ENCODE measurements around the gene CEP104.

The CEP104 gene

DNA sequence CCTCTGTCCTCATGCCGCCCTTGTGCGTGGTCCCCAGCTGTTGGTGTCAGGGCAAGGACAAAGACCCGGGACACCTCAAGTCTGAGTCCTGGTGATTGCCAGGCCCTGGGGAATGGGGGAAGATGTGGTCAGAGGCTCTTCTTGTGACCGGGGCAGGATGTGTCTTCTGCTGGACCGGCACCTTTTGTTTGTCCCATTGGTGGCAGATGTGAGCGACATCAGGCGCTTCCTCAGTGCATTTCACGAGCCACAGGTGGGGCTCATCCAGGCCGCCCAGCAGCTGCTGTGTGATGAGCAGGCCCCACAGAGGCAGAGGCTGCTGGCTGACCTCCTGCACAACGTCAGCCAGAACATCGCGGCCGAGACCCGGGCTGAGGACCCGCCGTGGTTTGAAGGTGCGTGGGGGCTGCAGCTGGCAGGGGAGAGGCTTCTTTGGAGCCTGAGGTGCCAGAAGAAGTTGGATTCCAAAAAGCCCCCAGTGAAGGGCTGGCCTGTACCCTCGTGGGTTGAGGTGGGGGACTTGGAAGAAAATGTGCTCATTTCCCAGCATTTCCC lies 8.7 kb upstream of the CEP104 start:
- no peaks in the 10 kb centered on the region for H3K36me3 ChIP-seq (ENCODE audit: insufficient read depth, low read length)
- no peaks in the 10 kb centered on the region for H3K79me2 ChIP-seq (ENCODE audit: control insufficient read depth, insufficient read depth, low read length, unreplicated experiment)
- no peak overlapping the region for H3K27ac ChIP-seq (ENCODE audit: low read depth, low read length)
- H3K4me3 ChIP-seq (ENCODE audit: low read depth, low read length) = no peak overlapping the region
- no peaks in the 10 kb centered on the region for H3K4me1 ChIP-seq (ENCODE audit: control insufficient read depth, insufficient read depth, low read length, unreplicated experiment)
- no peak overlapping the region for H2AFZ ChIP-seq (ENCODE audit: low read length, unreplicated experiment)
- H3K27me3 ChIP-seq (ENCODE audit: insufficient read depth, low read length) = no peaks in the 10 kb centered on the region

DNA sequence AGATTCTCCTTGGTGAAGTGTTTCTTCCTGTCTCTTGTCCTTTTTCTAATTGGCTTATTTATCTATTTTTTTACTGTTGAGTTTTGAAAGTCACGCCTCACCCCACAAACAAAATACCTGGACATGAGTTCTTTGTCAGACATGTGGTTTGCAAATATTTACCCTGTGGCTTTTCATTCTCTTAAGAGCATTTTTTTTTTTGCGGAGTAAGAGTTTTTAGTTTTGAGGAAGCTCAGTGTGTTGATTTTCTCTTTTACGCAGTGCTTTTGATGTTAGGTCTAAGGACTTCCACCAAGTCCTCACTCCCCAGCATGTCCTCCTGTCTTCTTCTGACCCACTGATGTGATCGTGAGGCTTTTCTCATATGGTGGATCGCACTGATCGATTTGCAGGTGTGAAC lies 7.9 kb upstream of the CEP104 start:
- no peak overlapping the region for H2AFZ ChIP-seq (ENCODE audit: low read length, unreplicated experiment)
- H3K27ac ChIP-seq (ENCODE audit: low read depth, low read length) = no peak overlapping the region
- no peak overlapping the region for H3K4me3 ChIP-seq (ENCODE audit: low read depth, low read length)
- H3K36me3 ChIP-seq (ENCODE audit: insufficient read depth, low read length) = no peaks in the 10 kb centered on the region
- no peaks in the 10 kb centered on the region for H3K79me2 ChIP-seq (ENCODE audit: control insufficient read depth, insufficient read depth, low read length, unreplicated experiment)
- H3K27me3 ChIP-seq (ENCODE audit: insufficient read depth, low read length) = no peaks in the 10 kb centered on the region
- no peaks in the 10 kb centered on the region for H3K4me1 ChIP-seq (ENCODE audit: control insufficient read depth, insufficient read depth, low read length, unreplicated experiment)

DNA sequence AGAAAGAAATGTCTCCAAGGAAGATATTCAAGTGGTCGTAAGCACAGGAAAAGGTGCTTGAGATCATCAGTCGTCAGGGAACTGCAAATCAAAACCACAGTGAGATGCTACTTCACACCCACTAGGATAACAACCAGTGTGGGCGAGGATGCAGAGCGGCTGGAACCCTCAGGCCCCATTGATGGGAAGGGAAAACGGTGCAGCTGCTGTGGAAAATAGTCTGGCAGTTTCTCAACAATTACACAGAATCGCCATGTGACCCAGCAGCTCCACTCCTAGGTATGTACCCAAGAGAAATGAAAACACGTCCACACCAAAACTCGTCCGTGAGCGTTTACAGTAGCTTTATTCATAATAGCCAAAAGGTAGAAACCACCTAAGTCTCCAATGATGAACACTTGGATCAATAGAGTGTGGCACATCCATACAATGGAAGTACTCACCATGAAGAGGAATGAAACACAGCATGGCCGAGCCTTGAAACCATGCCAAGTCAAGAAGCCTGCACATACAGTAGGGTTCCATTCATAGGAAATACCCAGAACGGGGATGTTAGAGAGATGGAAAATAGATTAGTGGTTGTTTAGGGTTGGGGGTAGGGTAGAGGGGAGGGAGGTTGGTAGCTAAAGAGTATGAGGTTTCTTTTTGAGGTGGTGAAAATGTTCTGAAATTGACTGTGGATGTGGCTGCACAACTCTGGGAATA lies 6.4 kb upstream of the CEP104 start:
- H2AFZ ChIP-seq (ENCODE audit: low read length, unreplicated experiment) = no peak overlapping the region
- H3K27ac ChIP-seq (ENCODE audit: low read depth, low read length) = no peak overlapping the region
- no peaks in the 10 kb centered on the region for H3K27me3 ChIP-seq (ENCODE audit: insufficient read depth, low read length)

DNA sequence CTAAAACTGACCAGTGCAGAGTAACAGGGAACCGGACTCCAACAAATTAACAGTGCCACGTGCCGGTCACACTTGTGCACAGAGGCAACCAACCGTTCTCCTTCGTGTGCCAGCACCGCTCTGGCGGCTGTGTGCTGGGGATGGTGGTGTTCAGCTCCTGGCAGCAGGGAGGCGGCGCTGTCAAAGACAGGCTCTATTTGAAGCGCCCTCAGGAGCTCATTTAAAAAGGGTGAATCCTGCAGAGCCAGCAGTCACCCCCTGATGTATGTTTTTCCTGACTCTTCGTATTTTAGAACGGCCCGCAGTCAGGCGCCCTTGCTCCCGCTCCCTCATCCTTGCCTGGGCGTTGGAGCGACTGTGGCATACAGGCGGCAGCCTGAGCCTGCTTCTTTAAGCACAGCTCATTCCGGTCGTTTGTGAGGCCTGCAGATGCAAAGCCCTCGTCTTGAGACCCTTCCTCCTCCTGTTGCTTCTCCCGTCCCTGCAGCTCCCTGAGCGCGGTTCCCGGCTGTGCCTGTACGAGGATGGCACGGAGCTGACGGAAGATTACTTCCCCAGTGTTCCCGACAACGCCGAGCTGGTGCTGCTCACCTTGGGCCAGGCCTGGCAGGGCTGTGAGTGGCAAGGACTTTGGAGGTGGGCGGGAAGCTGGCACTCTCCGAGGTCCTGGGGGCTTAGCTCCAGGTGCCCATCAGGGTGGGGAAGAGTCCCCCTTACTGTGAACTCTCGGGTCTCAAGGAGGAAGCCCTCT lies 1.4 kb upstream of the CEP104 start:
- Histone ChIP-seq H3K27me3 (ENCODE audit: insufficient read depth, low read length) (no peaks in the 10 kb centered on the region), H3K27ac (ENCODE audit: low read depth, low read length) (no peak overlapping the region), H2AFZ (ENCODE audit: low read length, unreplicated experiment) (peak overlapping the region; percentile 5), H3K79me2 (ENCODE audit: control insufficient read depth, insufficient read depth, low read length, unreplicated experiment) (peaks cover 16% of the 10 kb centered on the region), H3K36me3 (ENCODE audit: insufficient read depth, low read length) (no peaks in the 10 kb centered on the region), H3K4me1 (ENCODE audit: control insufficient read depth, insufficient read depth, low read length, unreplicated experiment) (peaks cover 10% of the 10 kb centered on the region), H3K4me3 (ENCODE audit: low read depth, low read length) (peak overlapping the region; percentile 93)

More for the DNA sequence above, 6.4 kb upstream of the CEP104 start:
- H3K4me3 ChIP-seq (ENCODE audit: low read depth, low read length) = no peak overlapping the region
- H3K79me2 ChIP-seq (ENCODE audit: control insufficient read depth, insufficient read depth, low read length, unreplicated experiment) = no peaks in the 10 kb centered on the region
- no peaks in the 10 kb centered on the region for H3K4me1 ChIP-seq (ENCODE audit: control insufficient read depth, insufficient read depth, low read length, unreplicated experiment)
- H3K36me3 ChIP-seq (ENCODE audit: insufficient read depth, low read length) = no peaks in the 10 kb centered on the region

DNA sequence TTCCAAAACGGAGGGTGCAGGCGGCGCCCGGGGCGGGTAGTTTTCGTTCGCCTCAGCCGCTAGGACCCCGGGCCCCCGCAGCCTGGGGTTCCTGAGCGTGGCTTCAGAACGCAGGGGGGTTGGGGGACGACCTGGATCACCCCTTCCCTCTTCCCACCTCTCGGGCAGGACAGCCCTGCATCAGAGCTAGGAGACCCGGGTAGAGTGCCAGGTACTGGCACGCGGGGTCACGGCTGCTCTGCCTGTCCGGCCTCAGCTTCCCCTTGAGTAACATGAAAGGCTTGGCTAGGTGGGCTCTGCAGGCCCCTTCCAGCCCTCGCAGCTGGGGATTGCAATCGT lies 749 bp upstream of the CEP104 start:
- H3K27ac ChIP-seq (ENCODE audit: low read depth, low read length) = no peak overlapping the region
- peaks cover 10% of the 10 kb centered on the region for H3K4me1 ChIP-seq (ENCODE audit: control insufficient read depth, insufficient read depth, low read length, unreplicated experiment)
- H3K4me3 ChIP-seq (ENCODE audit: low read depth, low read length) = peak overlapping the region; percentile 93
- H3K27me3 ChIP-seq (ENCODE audit: insufficient read depth, low read length) = no peaks in the 10 kb centered on the region
- peaks cover 20% of the 10 kb centered on the region for H3K79me2 ChIP-seq (ENCODE audit: control insufficient read depth, insufficient read depth, low read length, unreplicated experiment)
- no peaks in the 10 kb centered on the region for H3K36me3 ChIP-seq (ENCODE audit: insufficient read depth, low read length)
- H2AFZ ChIP-seq (ENCODE audit: low read length, unreplicated experiment) = peak overlapping the region; percentile 95

DNA sequence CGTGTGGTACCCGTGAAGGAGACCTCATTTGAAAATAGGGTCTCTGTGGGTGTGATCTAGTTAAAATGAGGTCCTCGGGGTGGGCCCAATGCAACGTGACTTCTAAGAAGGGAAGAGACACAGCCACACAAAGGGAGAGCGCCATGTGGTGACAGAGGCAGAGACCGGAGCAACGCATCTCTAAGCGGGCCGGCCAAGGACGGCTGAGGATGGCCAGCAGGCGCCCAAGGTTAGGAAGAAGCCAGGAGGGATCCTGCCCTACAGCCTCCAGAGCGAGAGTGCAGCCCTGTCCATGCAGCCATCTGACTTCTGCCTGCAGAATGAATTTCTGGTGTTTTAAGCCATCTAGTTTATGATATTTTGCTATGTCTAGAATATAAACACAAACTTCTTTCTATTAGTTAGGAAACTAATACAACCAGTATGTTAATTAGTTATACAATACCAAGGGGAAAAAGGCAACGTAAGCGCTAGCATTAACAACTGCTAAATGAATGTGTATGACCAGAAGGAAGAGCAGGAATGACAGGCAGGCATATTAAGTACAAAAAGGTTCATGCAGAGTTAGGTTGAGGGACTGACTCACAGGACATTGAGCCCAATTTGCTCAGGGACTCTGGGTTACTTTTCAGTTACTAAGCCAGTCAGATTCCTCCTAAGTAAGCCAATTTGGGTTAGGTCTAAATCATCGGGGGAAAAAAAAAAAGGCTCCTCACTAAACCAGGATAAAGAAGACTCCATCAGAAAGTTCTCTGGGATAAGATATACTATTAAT lies 4.1 kb downstream of the CEP104 start:
- no peaks in the 10 kb centered on the region for H3K36me3 ChIP-seq (ENCODE audit: insufficient read depth, low read length)
- H3K79me2 ChIP-seq (ENCODE audit: control insufficient read depth, insufficient read depth, low read length, unreplicated experiment) = peaks cover 22% of the 10 kb centered on the region
- H3K4me1 ChIP-seq (ENCODE audit: control insufficient read depth, insufficient read depth, low read length, unreplicated experiment) = peaks cover 10% of the 10 kb centered on the region
- H3K27me3 ChIP-seq (ENCODE audit: insufficient read depth, low read length) = no peaks in the 10 kb centered on the region
- no peak overlapping the region for H2AFZ ChIP-seq (ENCODE audit: low read length, unreplicated experiment)
- no peak overlapping the region for H3K4me3 ChIP-seq (ENCODE audit: low read depth, low read length)
- H3K27ac ChIP-seq (ENCODE audit: low read depth, low read length) = no peak overlapping the region

DNA sequence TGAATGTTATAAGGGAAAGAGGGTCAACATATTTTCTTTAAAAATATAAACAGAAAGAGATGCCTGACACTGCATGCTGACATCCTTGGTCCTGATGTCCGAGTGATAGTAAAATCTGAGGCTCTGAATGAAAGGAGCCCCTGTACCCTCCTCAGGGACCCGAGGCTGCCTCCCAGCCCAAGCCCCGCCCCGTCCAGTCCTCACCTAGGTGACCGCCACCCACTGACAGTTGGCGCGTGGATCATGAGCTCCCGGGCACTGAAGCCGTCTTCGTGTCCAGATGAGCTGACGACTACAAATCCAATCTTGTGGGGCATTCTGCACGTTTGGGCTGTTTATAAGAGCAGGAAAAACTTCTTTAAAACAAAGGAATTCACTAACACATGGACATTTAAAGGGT lies 4.9 kb downstream of the CEP104 start:
- H3K27me3 ChIP-seq (ENCODE audit: insufficient read depth, low read length) = no peaks in the 10 kb centered on the region
- H3K79me2 ChIP-seq (ENCODE audit: control insufficient read depth, insufficient read depth, low read length, unreplicated experiment) = peaks cover 22% of the 10 kb centered on the region
- no peak overlapping the region for H2AFZ ChIP-seq (ENCODE audit: low read length, unreplicated experiment)
- no peak overlapping the region for H3K27ac ChIP-seq (ENCODE audit: low read depth, low read length)
- H3K4me3 ChIP-seq (ENCODE audit: low read depth, low read length) = no peak overlapping the region
- H3K36me3 ChIP-seq (ENCODE audit: insufficient read depth, low read length) = no peaks in the 10 kb centered on the region
- H3K4me1 ChIP-seq (ENCODE audit: control insufficient read depth, insufficient read depth, low read length, unreplicated experiment) = peaks cover 10% of the 10 kb centered on the region

DNA sequence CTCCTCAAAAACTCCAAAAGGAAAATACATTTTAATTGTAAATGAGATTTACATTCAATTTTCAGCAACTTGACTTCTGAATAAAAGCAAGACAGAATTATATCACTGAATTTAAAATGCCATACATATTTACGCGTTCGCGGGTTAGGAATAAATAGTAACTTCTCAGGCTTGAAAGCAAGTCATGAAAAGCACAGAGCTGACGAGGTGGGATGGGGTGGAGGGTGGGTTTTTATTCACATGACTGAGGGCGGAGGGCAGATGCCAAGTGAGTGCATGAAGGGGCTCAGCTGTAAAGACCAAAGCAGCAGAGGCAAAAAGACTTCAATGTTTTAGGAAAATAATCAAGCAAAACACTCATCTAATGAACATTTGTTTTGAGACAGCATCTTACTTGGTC lies 5.7 kb downstream of the CEP104 start:
- Histone ChIP-seq H3K36me3 (ENCODE audit: insufficient read depth, low read length) (no peaks in the 10 kb centered on the region), H2AFZ (ENCODE audit: low read length, unreplicated experiment) (no peak overlapping the region), H3K4me3 (ENCODE audit: low read depth, low read length) (no peak overlapping the region), H3K27me3 (ENCODE audit: insufficient read depth, low read length) (no peaks in the 10 kb centered on the region), H3K4me1 (ENCODE audit: control insufficient read depth, insufficient read depth, low read length, unreplicated experiment) (peaks cover 10% of the 10 kb centered on the region), H3K79me2 (ENCODE audit: control insufficient read depth, insufficient read depth, low read length, unreplicated experiment) (peaks cover 22% of the 10 kb centered on the region), H3K27ac (ENCODE audit: low read depth, low read length) (no peak overlapping the region)

DNA sequence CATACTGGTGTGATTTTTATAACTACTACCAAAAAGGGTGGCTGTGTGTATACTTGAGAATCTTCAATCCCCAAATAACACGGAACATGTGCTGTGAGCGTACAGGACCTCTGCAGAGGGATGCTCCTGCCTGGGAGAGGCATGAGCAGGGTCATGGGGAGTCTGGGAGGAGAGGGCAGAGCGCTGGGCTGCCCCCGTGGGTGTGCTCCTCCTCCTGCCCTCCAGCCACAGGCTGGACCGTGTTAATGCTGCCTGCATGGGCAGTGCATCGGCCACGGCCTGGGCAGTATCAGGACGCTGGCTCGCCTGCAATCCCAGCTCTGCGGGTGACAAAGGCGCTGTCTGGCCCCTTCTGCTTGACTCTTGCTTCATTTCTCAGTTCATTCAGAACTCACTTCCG lies 6.2 kb downstream of the CEP104 start:
- H3K27me3 ChIP-seq (ENCODE audit: insufficient read depth, low read length) = no peaks in the 10 kb centered on the region
- no peak overlapping the region for H3K4me3 ChIP-seq (ENCODE audit: low read depth, low read length)
- no peaks in the 10 kb centered on the region for H3K36me3 ChIP-seq (ENCODE audit: insufficient read depth, low read length)
- no peak overlapping the region for H2AFZ ChIP-seq (ENCODE audit: low read length, unreplicated experiment)
- H3K79me2 ChIP-seq (ENCODE audit: control insufficient read depth, insufficient read depth, low read length, unreplicated experiment) = peaks cover 21% of the 10 kb centered on the region
- H3K27ac ChIP-seq (ENCODE audit: low read depth, low read length) = no peak overlapping the region
- peaks cover 7% of the 10 kb centered on the region for H3K4me1 ChIP-seq (ENCODE audit: control insufficient read depth, insufficient read depth, low read length, unreplicated experiment)

DNA sequence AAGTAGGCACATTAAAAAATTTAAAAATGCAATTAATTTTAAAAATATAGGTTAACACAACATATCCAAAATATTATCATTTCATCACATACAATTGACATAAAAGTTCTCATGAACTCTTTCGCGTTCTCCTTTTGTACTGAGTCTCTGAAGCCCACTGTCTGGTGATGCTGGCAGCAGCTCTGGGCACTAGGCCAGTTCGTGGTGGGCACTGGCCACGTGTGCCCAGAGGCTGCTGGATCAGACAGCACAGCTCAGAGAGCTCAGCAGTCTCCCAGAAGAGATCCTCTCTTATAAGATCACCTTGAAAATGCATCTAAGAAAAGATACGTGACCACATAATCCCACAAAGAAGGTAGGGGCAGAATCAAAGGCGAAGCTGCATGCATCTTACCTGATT lies 9.9 kb downstream of the CEP104 start:
- Histone ChIP-seq H3K27me3 (ENCODE audit: insufficient read depth, low read length) (no peaks in the 10 kb centered on the region), H3K27ac (ENCODE audit: low read depth, low read length) (no peak overlapping the region), H3K4me3 (ENCODE audit: low read depth, low read length) (no peak overlapping the region), H3K4me1 (ENCODE audit: control insufficient read depth, insufficient read depth, low read length, unreplicated experiment) (no peaks in the 10 kb centered on the region), H2AFZ (ENCODE audit: low read length, unreplicated experiment) (no peak overlapping the region), H3K79me2 (ENCODE audit: control insufficient read depth, insufficient read depth, low read length, unreplicated experiment) (no peaks in the 10 kb centered on the region), H3K36me3 (ENCODE audit: insufficient read depth, low read length) (0 out of 2 replicates have a peak, but pooled peaks cover 4% of the 10 kb centered on the region)

All from ACC112 (cell line).